Spleen (tissue), 11 donors: ENCODE results near the gene FNBP1. TPM values are rescaled to one million over a fixed set of nuclear protein-coding genes. Genes with fewer than 3 reads are reported as not detected.

Experiments used
- DNase-seq: peaks from one replicate; pipeline ENCODE4 v3.0.0-alpha.2; 2020
- H3K27ac ChIP-seq, 8 donors: fragments of 200-600 bp; sonication (generic) in 7 of 8; 1 replicate in 4 of 8; 2 replicates in 4 of 8; pipeline versions ENCODE4 v1.5.0 to v1.8.0; 2016 to 2021; ENCODE audit warnings: inconsistent platforms in 4 of 8, mild to moderate bottlenecking in 4 of 8, moderate library complexity in 1 of 8
- H3K27me3 ChIP-seq, 7 donors: fragments of 200-600 bp; sonication (generic) in 6 of 7; replicated peaks in 1 of 7; 1 replicate in 4 of 7; 2 replicates in 3 of 7; pipeline versions ENCODE4 v1.5.0 to v1.8.0; 2016 to 2021; ENCODE audit warnings: inconsistent platforms in 3 of 7, mild to moderate bottlenecking in 1 of 7
- H3K36me3 ChIP-seq, 6 donors: fragments of 200-600 bp; sonication (generic) in 5 of 6; 1 replicate in 4 of 6; 2 replicates in 2 of 6; pipeline versions ENCODE4 v1.5.0 to v1.8.0; 2016 to 2021; ENCODE audit warnings: inconsistent platforms in 2 of 6
- H3K4me1 ChIP-seq, 6 donors: fragments of 200-600 bp; sonication (generic) in 5 of 6; 1 replicate in 3 of 6; 2 replicates in 3 of 6; pipeline versions ENCODE4 v1.5.0 to v1.8.0; 2016 to 2021; ENCODE audit warnings: inconsistent platforms in 3 of 6
- H3K4me3 ChIP-seq, 8 donors: fragments of 200-600 bp; sonication (generic) in 7 of 8; 1 replicate in 4 of 8; 2 replicates in 4 of 8; pipeline versions ENCODE4 v1.5.0 to v1.8.0; 2016 to 2021; ENCODE audit warnings: inconsistent platforms in 4 of 8, mild to moderate bottlenecking in 4 of 8, moderate library complexity in 2 of 8
- H3K9me3 ChIP-seq, 8 donors: fragments of 200-600 bp; sonication (generic) in 7 of 8; 1 replicate in 4 of 8; 2 replicates in 4 of 8; pipeline versions ENCODE4 v1.5.0 to v1.8.0; 2016 to 2021; ENCODE audit warnings: inconsistent platforms in 4 of 8
- CTCF ChIP-seq, 11 experiments: fragments of 200-600 bp in 7 of 11; fragments of 450-650 bp in 4 of 11; sonication (generic) in 4 of 11; IDR thresholded peaks in 8 of 11; conservative IDR thresholded peaks in 3 of 11; 1 replicate in 7 of 11; 2 replicates in 4 of 11; pipeline versions ENCODE4 v1.4.0 to v1.8.0; 2016 to 2021; ENCODE audit warnings: antibody characterized with exemption in 11 of 11, inconsistent platforms in 4 of 11, mild to moderate bottlenecking in 1 of 11
- POLR2A ChIP-seq, 3 donors: fragments of 450-650 bp; IDR thresholded peaks; one replicate each; pipeline ENCODE4 v1.5.1; 2017; ENCODE audit warnings: antibody characterized with exemption in 3 of 3, mild to moderate bottlenecking in 1 of 3
- POLR2AphosphoS5 ChIP-seq, 3 donors: sonication (generic); formaldehyde crosslinking; IDR thresholded peaks; one replicate each; pipeline ENCODE4 v1.5.1; 2017; ENCODE audit warnings: antibody characterized with exemption in 3 of 3
- WGBS, 5 donors: extraction: QIAGEN DNeasy Blood & Tissue Kit in 3 of 5; methylation state at CpG; one replicate each; pipeline versions ENCODE4 v1.1.5 to v1.1.7; 2013 to 2018; 5-methylcytosine and 5-hydroxymethylcytosine counted together
- intact Hi-C: fragments of 100-400 bp; cut with DNase I; formaldehyde crosslinking; loops from one replicate; pipeline ENCODE4 v1.15.0; 2023; ENCODE audit warnings: low total_unique reads
- polyA plus RNA-seq, 3 donors: library from polyadenylated mRNA; stranded (reverse); fragments of 200-250 nt; gene quantifications; one replicate each; pipeline ENCODE4 v1.2.1, GENCODE V29; 2013
- total RNA-seq, 7 donors: library from RNA; depleted of rRNA in 3 of 7; stranded (reverse); fragments of >200 nt in 3 of 7; fragmentation: NEBNext Ultra II Directional in 4 of 7; extraction: Animal tissue kit (Norgen Biotek cat#: 25700) in 4 of 7; gene quantifications; one replicate each; pipeline versions ENCODE4 v1.1.0 to v1.2.1, GENCODE V29; 2016 to 2021
- donor health status: healthy with polysubstance abuse.
- donor health status: DM: no; HTN: no; CAD: no; lungs with moderate emphysema.
- donor health status: DM: no; HTN: no; CAD: no.
- donor health status: Bipolar disorder and iron deficiency.
- donor health status: healthy.
- donor health status: DM: no; HTN: no; CAD: no.
- donor health status: DM: yes; HTN: yes; CAD: no.

The FNBP1 gene
- total and polyA plus RNA-seq, 10 donors, result 40.6 to 156 (median 146) TPM

- H3K27me3 ChIP-seq, result no peaks in the 10 kb centered on the region
- DNase-seq, result no peak
- WGBS, 5 donors, result 84 to 97% (median 93%) methylated on average over 9 to 11 of the region's 11 CpGs
- H3K36me3 ChIP-seq, result peaks cover 0 to 69% (median 16%) of the 10 kb centered on the region in 6 donors
- no peak overlapping the region for H3K27ac ChIP-seq
- intact Hi-C loops, result no loop called here
- H3K9me3 ChIP-seq, result no peaks in the 10 kb centered on the region
- no peak overlapping the region for H3K4me3 ChIP-seq
- H3K4me1 ChIP-seq, result peaks cover 0 to 18% (median 4%) of the 10 kb centered on the region in 6 donors
- TF ChIP-seq CTCF (IDR thresholded peaks at IDR 0.05 in 8 of 11, conservative IDR thresholded peaks at IDR 0.05 in 3 of 11) (no peak), POLR2AphosphoS5 (IDR thresholded peaks at IDR 0.05) (peak in 1 of 3 donors; percentile 11), POLR2A (IDR thresholded peaks at IDR 0.05) (no peak)
Measured at GRCh38 chr9:129878291-129878690, 164.7 kb downstream of the FNBP1 start.

- Histone ChIP-seq H3K9me3 (no peaks in the 10 kb centered on the region), H3K27ac (peak overlapping the region in 6 of 8 donors; percentile 14 to 77 (median 34)), H3K4me1 (peaks cover 0 to 17% (median 2%) of the 10 kb centered on the region in 6 donors), H3K27me3 (no peaks in the 10 kb centered on the region), H3K4me3 (no peak overlapping the region), H3K36me3 (peaks cover 0 to 66% (median 16%) of the 10 kb centered on the region in 6 donors)
- 76 to 90% (median 85%) methylated on average over 1 to 7 of the region's 7 CpGs for WGBS, 5 donors
- DNase-seq, result no peak
- no peak for TF ChIP-seq POLR2AphosphoS5 (IDR thresholded peaks at IDR 0.05)
- no peak for TF ChIP-seq CTCF (IDR thresholded peaks at IDR 0.05 in 8 of 11, conservative IDR thresholded peaks at IDR 0.05 in 3 of 11)
- TF ChIP-seq POLR2A (IDR thresholded peaks at IDR 0.05), result no peak
- intact Hi-C loops, result no loop called here
Measured at GRCh38 chr9:129876815-129877214, 166.2 kb downstream of the FNBP1 start.

GRCh38 chr9:129875687-129876395 is 167.1 kb downstream of the FNBP1 start:
- DNase-seq, result no peak
- Histone ChIP-seq H3K27me3 (no peaks in the 10 kb centered on the region), H3K27ac (peak overlapping the region in 1 of 8 donors; percentile 38), H3K4me1 (peaks cover 0 to 15% (median 1%) of the 10 kb centered on the region in 6 donors), H3K36me3 (peaks cover 0 to 56% (median 18%) of the 10 kb centered on the region in 6 donors), H3K4me3 (no peak overlapping the region), H3K9me3 (no peaks in the 10 kb centered on the region)
- TF ChIP-seq CTCF (IDR thresholded peaks at IDR 0.05 in 8 of 11, conservative IDR thresholded peaks at IDR 0.05 in 3 of 11) (no peak), POLR2AphosphoS5 (IDR thresholded peaks at IDR 0.05) (peak in 2 of 3 donors; percentile 9 to 22)
- intact Hi-C loops, result no loop called here
- 95 to 100% (median 97%) methylated on average over 11 to 27 of the region's 27 CpGs for WGBS, 5 donors

GRCh38 chr9:129875181-129875611 is 167.8 kb downstream of the FNBP1 start:
- H3K36me3 ChIP-seq, result peaks cover 0 to 50% (median 21%) of the 10 kb centered on the region in 6 donors
- TF ChIP-seq CTCF (IDR thresholded peaks at IDR 0.05 in 8 of 11, conservative IDR thresholded peaks at IDR 0.05 in 3 of 11) (no peak), POLR2AphosphoS5 (IDR thresholded peaks at IDR 0.05) (peak in 1 of 3 donors; percentile 25), POLR2A (IDR thresholded peaks at IDR 0.05) (no peak)

More at GRCh38 chr9:129875181-129875611, 167.8 kb downstream of the FNBP1 start:
- intact Hi-C loops, result no loop called here
- Histone ChIP-seq H3K27ac (no peak overlapping the region), H3K4me1 (peaks cover 0 to 12% (median 5%) of the 10 kb centered on the region in 6 donors), H3K9me3 (no peaks in the 10 kb centered on the region), H3K27me3 (no peaks in the 10 kb centered on the region), H3K4me3 (no peak overlapping the region)
- 79 to 95% (median 92%) methylated on average over 17 to 23 of the region's 23 CpGs for WGBS, 5 donors
- DNase-seq, result no peak
